GM21447 (cell line): ENCODE data around the gene USP48.
"Not testable (repeated sequence)": the region's sequence is repeated elsewhere in the genome, so short reads cannot be mapped to it uniquely, and the experiment has no call there.

Experiments
- ATAC-seq: cut with Tn5 transposase; IDR thresholded peaks from one replicate; pipeline ENCODE4 v1.9.1; 2021; ENCODE audit not compliant: unreplicated experiment

USP48 gene

GRCh38 chr1:21638531-21639341 is 144.2 kb downstream of the USP48 start:
- no peak for ATAC-seq

GRCh38 chr1:21637514-21637913 is 145.4 kb downstream of the USP48 start:
- no peak for ATAC-seq

DNA sequence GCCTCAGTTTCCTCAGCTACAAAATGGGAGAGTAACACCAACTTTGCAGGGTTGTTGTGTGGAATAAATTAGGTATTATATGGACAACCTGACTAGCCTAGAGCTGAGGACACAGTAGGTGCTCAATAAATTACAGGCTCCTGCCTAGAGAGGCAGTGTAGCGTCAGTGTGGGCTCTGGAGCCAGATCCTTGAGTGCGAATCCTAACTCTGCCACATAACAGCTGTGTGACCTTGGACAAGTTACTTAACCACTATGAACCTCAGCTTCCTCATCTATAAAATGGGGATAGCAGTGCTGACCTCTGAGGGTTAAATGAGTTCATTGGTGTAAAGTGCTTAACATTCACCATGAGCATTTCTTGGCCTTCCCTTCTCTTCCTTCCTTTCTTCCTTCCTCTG is 146.9 kb downstream of the USP48 start:
- no peak for ATAC-seq

DNA sequence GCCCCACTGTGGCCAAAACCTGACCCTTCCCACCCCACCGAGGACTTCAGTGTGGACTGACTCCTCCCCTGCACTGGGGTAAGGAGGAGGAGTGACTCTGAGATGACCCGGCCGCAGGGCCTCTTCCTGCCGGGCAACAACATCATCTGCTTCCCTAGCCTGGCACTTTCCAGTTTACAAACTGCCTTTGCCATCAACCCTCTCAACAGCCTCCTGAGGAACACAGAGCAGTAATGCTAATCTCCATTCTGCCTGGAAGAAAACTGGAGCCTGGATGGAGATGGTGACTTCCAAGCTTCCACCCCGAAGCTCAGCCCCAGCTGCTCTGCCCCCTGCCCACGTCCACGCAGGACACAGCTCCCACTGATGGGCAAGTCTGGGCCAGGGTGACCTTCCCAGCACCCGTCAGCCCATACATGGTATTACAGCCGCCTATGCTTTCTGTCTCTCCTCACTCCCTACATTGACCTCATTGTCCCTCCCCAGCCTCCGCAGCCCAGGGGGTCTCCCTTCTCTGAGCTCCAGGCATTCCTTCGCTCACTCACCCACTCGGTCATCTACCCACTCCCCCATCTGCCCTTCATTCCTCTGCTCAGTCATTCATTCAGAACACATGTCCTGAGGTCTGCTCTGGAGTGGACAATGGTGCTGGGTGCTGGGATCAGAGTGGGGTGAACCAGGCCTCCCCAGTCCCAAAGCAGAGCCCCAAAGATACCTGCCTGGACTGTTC is 148.0 kb downstream of the USP48 start:
- no peak for ATAC-seq

- no peak for ATAC-seq
These were observed 148.8 kb downstream of the USP48 start for GRCh38 chr1:21633992-21634805.

DNA sequence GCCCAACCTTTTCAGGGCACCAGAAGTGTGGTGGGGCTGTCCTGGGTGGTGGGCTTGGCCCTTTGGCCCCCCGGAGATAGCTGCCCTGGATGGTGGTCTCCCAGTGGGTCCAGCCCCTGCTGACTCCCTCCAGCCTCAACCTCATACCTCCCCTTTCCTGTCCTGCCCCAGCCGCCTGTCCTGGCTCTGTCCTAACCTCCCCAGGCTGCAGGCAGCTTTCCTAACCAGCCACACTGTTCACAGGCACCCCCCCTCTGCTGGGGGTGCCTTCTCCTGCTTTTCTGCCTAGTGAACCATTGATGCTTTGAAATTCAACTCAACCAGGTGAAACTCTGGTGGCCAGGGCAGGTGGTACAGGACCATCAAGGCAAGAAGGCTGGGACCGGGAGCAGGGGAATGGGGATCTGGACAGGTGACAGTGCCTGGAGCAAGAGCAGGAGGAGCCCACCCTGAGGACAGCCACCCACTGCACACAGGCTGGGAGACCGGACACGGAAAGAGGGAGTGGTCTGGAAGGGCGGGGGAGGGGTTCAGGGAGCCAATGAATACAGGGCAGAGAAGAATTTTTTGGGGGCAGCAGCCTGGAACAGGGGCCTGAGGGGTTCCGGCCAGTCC is 149.7 kb downstream of the USP48 start:
- no peak for ATAC-seq

DNA sequence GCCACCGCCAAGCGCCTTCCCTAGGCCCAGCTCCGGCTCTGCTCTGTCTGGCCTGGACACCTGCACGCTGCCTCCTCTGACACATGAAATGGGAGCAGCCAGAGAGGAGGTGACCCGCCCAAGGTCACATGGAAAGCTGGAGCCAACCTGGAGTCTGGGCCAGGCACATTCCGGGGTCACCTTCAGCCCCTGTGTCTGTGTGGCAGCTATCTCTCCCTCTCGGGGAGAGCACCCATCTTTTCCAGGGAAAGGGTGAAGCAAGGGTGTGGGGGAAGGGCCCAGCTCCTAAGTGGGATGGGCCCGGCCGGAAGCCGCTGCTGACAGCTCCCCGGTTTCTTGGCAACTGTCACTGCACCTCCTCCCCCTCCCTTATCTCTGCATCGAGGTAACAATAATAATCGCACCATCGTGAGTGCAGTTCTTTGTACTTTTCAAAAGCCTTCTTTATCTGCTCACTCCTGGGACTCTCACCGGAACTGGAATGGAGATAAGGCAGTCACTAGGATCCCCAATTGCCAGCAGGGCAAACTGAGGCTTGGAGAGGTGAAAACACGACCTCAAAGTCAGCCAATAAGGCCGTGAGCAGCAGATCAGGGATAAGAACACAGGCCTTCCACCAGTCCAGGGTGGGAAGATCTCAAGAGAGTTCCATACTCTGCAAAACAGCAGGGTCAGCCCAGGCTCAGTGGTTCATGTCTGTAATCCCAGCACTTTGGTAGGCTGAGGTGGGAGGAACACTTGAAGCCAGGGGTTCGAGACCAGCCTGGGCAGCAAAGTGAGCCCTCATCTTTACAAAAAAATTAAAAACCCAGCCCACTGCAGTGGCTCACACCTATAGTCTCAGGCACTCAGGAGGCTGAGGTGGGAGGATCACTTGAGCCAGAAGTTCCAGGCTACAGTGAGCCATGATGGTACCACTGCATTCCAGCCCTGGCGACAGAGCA is 150.7 kb downstream of the USP48 start:
- no peak for ATAC-seq

- not testable (repeated sequence) for ATAC-seq
These were observed 151.4 kb downstream of the USP48 start for GRCh38 chr1:21631590-21631943.

- no peak for ATAC-seq
These were observed 152.2 kb downstream of the USP48 start for GRCh38 chr1:21630571-21631343.

GRCh38 chr1:21629971-21630370 is 153.0 kb downstream of the USP48 start:
- no peak for ATAC-seq

DNA sequence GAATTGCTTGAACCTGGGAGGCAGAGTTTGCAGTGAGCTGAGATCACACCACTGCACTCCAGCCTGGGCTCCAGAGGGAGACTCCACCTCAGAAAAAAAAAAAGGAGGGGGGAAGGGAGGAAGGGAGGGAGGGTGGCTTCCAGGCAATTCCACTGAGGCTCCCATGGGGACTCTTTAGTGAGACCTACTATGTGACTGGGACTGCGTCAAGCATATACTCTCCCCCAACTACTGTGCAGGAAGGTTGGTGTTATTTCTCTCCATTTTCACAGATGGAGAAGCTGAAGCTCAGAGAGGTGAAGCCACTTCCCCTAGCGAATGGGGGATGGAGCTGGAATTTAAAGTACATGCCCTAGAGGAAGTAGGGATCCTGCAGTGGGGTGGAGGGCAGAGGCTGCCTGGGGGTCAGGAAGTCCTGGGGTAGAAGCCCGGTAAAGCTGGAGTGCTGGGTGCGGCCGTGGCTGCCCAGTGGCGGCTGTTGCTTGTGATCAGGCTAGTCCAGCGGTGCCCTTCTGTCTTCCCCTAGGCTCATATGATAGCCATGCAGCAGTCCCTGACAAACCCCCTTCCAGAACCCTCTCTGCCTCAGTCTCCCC is 154.1 kb downstream of the USP48 start:
- no peak for ATAC-seq
